SU-DHL-6 (cell line): ENCODE data around the gene RCN2.

Source experiments
- EZH2phosphoT487 ChIP-seq: fragments of 200-600 bp; sonication (generic), shearing (Covaris generic); conservative IDR thresholded peaks from 2 replicates; pipeline ENCODE4 v1.6.1; 2018; ENCODE audit warnings: mild to moderate bottlenecking, antibody characterized with exemption, low read length, moderate library complexity, mixed read lengths
- TF ChIP-seq, protein P1 (sequence below): fragments of 200-600 bp; sonication (generic); IDR thresholded peaks from one replicate; pipeline ENCODE4 v1.5.1; 2017; ENCODE audit warnings: antibody characterized with exemption, mild to moderate bottlenecking, low read length, moderate library complexity; ENCODE audit not compliant: insufficient read depth, poor library complexity, severe bottlenecking

- TF ChIP-seq, protein P1, sequence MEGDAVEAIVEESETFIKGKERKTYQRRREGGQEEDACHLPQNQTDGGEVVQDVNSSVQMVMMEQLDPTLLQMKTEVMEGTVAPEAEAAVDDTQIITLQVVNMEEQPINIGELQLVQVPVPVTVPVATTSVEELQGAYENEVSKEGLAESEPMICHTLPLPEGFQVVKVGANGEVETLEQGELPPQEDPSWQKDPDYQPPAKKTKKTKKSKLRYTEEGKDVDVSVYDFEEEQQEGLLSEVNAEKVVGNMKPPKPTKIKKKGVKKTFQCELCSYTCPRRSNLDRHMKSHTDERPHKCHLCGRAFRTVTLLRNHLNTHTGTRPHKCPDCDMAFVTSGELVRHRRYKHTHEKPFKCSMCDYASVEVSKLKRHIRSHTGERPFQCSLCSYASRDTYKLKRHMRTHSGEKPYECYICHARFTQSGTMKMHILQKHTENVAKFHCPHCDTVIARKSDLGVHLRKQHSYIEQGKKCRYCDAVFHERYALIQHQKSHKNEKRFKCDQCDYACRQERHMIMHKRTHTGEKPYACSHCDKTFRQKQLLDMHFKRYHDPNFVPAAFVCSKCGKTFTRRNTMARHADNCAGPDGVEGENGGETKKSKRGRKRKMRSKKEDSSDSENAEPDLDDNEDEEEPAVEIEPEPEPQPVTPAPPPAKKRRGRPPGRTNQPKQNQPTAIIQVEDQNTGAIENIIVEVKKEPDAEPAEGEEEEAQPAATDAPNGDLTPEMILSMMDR, result no peak
- TF ChIP-seq EZH2phosphoT487, result no peak
These were observed 19.1 kb upstream of the RCN2 start for GRCh38 chr15:76912430-76912829.
